Fibroblast of the aortic adventitia (primary cell): ENCODE measurements around the gene SMYD2. TPM values are rescaled to one million over a fixed set of nuclear protein-coding genes. Genes with fewer than 3 reads are reported as not detected.
A peak's percentile ranks its signal among the peaks of the same experiment; 100 is the strongest.

Experiments
- DNase-seq: peaks from one replicate; pipeline ENCODE4 v3.0.0-alpha.2; 2010; ENCODE audit warnings: low read depth
- H3K4me3 ChIP-seq: 2 replicates; pipeline ENCODE4 v1.5.1; 2011; ENCODE audit warnings: low read depth, mild to moderate bottlenecking, control low read depth, low read length, moderate library complexity
- total RNA-seq: library from RNA; depleted of rRNA; stranded (reverse); fragments of >200 nt; gene quantifications from 2 replicates; pipeline ENCODE4 v1.2.3, GENCODE V29; 2012; ENCODE audit warnings: low replicate concordance
- TF ChIP-seq, protein P1 (sequence below): IDR thresholded peaks from 2 replicates; pipeline ENCODE4 v1.5.1; 2011; ENCODE audit warnings: mild to moderate bottlenecking, low read length, control low read depth, inconsistent platforms; ENCODE audit not compliant: insufficient read depth

Gene SMYD2
- total RNA-seq, 1 donor = 26.9 TPM

DNA sequence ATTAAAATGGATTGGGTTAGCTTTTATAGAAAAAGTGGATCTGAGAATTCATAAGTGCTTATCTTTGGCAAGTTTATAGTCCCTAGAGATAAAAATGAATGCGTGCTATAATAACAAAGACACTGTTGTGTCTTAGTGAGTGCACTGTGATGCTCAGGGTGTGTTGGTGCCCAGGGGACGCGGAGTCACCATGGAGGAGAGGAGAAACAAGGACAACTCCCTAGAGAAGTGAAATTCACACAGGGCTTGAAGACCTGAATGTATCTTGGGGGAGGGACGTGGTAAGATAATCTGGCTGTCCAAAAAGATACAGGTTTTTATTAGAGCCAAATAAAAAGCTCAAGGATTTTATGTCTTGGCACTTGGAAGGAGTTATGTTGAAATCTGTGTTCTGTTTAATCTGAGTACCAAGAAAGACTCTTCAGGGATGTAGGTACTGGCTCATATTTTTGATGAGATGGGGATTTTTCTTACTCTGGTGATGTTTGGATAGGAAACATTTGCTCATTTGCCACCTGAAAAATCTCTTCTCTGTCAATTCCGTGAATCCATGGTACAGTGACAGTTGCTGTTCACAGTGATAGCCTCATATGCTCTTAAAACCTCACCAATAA is 9.6 kb downstream of the SMYD2 start:
- DNase-seq = no peak
- no peak overlapping the region for H3K4me3 ChIP-seq
- TF ChIP-seq, protein P1, sequence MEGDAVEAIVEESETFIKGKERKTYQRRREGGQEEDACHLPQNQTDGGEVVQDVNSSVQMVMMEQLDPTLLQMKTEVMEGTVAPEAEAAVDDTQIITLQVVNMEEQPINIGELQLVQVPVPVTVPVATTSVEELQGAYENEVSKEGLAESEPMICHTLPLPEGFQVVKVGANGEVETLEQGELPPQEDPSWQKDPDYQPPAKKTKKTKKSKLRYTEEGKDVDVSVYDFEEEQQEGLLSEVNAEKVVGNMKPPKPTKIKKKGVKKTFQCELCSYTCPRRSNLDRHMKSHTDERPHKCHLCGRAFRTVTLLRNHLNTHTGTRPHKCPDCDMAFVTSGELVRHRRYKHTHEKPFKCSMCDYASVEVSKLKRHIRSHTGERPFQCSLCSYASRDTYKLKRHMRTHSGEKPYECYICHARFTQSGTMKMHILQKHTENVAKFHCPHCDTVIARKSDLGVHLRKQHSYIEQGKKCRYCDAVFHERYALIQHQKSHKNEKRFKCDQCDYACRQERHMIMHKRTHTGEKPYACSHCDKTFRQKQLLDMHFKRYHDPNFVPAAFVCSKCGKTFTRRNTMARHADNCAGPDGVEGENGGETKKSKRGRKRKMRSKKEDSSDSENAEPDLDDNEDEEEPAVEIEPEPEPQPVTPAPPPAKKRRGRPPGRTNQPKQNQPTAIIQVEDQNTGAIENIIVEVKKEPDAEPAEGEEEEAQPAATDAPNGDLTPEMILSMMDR = no peak

DNA sequence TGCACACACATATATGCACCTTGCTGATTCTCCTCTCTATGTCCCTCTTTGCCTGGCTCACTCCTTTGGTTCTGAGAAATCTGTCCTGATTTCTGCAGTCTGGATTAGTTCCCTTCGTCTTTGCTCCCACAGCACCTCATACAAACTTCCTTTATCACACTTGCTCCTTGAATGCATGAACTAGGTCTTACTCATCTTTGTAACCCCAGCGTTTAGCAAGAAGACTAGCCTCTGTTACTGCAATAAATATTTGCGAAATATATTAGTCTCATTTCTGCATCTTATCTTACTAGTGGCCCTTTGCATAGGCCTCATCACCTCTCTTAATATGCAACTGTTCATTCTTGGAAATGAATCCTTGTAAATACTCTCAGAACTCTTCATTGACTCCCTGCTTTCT is 11.4 kb downstream of the SMYD2 start:
- H3K4me3 ChIP-seq = no peak overlapping the region
- TF ChIP-seq, protein P1 = no peak
- DNase-seq = no peak

DNA sequence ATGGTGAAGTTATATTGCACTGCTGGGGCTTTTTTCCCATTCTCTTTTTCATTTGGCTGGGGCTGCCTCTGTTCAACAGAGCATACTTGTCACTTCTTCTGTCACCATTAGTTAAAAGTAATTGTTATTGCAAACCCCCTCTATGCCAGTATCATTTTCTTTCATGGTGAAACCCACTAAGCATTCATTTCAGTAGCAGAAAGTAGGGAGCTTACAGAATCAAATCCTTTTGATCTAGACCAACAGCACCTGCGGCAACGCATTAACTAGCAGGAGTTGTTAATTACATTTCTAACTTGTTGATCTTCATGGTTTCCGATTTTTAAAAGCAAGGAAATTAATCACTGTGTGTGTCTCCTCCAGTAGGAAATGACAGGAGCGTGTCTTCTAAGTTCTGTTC is 15.0 kb downstream of the SMYD2 start:
- TF ChIP-seq, protein P1 = no peak
- no peak for DNase-seq
- H3K4me3 ChIP-seq = no peak overlapping the region

DNA sequence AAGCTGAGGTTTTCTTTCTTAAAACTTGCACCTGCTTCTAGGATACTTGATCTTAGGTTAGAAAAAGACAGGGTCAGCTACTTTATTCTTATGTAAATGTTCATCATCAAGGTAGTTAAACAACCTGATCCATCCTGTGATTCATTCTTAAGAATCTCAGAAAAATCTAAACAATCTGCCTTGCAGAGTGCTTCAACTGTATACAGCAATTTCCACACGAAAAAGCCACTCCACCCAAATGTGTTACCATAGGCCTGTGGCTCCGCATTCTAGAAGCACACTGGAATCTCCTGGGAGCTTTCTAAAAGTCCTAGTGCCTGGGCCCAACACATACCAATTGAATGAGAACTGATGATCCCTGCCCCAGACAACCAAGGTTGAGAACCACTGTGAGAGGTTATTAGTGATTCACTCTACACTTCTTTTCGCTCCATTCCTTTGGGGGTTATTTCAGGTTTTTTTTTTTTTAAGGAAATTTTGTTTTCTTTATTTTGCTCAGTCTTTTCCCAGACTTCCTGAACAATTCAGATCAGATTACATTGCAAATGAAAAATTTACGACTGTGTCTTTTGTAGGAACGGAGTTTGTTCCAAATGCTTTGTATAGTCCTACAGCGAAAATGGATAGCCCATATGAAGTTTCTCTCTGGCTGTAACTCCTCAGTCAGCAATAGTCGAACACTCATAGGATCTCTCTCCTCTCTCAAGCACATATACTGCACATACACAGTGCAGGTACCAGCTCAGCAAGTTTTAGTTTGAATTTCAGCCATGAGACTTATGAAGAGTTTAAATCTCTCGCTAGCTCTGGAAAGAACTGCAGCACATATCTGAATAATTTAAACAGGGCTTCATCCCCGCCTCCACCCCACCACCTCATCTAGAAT is 16.1 kb downstream of the SMYD2 start:
- TF ChIP-seq, protein P1 = no peak
- DNase-seq = peak; percentile 69
- no peak overlapping the region for H3K4me3 ChIP-seq

DNA sequence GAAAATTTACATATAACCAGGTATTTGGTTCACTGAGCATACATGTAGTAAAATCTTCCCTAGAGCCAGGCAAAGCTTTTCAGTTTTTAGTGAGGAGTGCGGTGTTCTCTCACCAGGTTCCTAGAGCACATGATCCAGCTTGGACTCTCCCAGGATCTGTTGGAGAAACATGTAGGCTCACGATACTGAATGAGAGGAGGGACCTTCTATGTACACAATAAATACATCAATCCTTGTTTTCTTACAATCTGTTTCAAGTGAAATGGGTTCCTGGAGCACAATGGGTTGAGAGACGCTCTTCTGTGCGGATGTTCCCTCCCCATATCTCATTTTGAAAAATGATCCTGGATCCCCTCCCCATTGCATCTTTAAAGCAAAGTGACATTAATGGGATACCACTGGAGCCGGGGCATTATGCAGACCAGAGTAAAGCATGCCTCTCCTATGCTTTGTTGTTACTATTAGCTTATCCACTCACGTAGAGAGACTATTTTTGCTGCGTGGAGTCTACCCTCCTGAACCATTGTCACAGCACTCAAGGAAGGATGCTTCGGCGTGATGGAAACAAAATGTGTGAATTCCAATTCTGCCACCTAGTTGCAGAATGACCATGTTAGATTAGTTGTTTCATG is 19.3 kb downstream of the SMYD2 start:
- no peak for DNase-seq
- TF ChIP-seq, protein P1 = no peak
- H3K4me3 ChIP-seq = no peak overlapping the region

DNA sequence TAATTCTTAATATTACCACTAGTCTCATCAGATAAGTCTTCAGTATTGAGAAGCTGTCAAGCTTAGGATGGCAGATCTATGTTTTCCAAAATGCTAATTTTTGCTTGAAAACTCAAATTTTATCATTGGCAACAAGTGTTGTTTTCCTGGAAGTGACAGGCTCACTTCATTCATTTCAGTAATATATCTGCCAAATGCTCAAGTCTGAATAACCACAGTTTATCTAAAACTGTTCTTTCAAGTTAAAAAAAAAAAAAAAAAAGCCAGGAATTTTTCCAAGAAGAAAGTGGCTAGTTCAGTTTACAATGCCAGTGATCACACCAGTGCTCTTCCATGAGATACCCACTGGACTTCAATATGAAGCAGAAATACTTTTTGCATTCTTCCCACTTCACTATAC is 20.6 kb downstream of the SMYD2 start:
- TF ChIP-seq, protein P1 = no peak

More for the DNA sequence above, 20.6 kb downstream of the SMYD2 start:
- DNase-seq = peak; percentile 14
- no peak overlapping the region for H3K4me3 ChIP-seq
